Panc1 (cell line): Measurements from ENCODE around the gene IL20RB.

Source experiments
- TCF7L2 ChIP-seq: IDR thresholded peaks from 2 replicates; pipeline ENCODE4 v1.6.1; 2011; ENCODE audit warnings: mild to moderate bottlenecking, low read depth, low read length, inconsistent platforms
- TF ChIP-seq, protein P1 (sequence below), 2 experiments: IDR thresholded peaks; 2 replicates each; pipeline ENCODE4 v1.6.1; 2011 to 2012; ENCODE audit warnings: low read depth in 2 of 2, control low read depth in 1 of 2, low read length in 1 of 2, mild to moderate bottlenecking in 1 of 2, moderate library complexity in 1 of 2; ENCODE audit not compliant: insufficient read depth in 1 of 2

DNA sequence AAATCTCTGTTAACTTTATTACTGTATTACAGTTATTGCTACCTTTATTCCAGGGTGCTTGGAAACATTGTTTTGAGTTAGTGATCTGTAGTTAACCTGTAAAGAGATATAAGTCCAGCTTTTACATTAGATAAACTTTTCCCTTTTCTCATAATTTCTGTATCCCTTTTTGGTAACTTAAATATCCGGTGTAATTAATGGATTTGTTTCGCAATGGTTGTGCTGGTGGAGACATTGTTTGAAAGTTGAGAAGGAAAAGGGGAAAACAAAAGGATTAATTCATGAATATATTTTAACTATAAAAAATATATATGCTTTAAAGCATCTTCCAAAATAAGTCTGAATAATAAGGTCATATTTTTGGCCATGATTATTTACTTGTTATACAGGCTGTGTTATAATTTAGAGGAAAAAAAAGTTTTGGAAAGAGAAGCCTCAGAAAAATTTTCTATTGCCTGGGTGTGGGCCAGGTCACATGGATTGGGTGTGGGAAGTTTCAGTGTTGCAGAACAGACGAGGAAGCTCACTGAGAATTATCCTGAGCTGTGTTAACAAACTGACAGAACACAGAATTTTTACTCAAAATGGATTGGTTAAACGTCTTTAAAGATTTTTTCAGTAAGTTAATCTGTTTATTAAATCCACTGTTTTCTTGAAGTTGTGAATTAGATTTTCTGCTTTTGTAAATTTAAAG is 27.7 kb upstream of the IL20RB start:
- no peak for TF ChIP-seq TCF7L2
- TF ChIP-seq, protein P1, sequence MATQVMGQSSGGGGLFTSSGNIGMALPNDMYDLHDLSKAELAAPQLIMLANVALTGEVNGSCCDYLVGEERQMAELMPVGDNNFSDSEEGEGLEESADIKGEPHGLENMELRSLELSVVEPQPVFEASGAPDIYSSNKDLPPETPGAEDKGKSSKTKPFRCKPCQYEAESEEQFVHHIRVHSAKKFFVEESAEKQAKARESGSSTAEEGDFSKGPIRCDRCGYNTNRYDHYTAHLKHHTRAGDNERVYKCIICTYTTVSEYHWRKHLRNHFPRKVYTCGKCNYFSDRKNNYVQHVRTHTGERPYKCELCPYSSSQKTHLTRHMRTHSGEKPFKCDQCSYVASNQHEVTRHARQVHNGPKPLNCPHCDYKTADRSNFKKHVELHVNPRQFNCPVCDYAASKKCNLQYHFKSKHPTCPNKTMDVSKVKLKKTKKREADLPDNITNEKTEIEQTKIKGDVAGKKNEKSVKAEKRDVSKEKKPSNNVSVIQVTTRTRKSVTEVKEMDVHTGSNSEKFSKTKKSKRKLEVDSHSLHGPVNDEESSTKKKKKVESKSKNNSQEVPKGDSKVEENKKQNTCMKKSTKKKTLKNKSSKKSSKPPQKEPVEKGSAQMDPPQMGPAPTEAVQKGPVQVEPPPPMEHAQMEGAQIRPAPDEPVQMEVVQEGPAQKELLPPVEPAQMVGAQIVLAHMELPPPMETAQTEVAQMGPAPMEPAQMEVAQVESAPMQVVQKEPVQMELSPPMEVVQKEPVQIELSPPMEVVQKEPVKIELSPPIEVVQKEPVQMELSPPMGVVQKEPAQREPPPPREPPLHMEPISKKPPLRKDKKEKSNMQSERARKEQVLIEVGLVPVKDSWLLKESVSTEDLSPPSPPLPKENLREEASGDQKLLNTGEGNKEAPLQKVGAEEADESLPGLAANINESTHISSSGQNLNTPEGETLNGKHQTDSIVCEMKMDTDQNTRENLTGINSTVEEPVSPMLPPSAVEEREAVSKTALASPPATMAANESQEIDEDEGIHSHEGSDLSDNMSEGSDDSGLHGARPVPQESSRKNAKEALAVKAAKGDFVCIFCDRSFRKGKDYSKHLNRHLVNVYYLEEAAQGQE (IDR thresholded peaks at IDR 0.05; ENCODE audit: insufficient read depth in 1 of 2, low read depth in 2 of 2, low read length in 1 of 2): no peak
